IPS-NIHi11 (cell line): ENCODE measurements around the gene ZGPAT.
A peak's percentile ranks its signal among the peaks of the same experiment; 100 is the strongest.

Experiments used
- DNase-seq: peaks from one replicate; pipeline ENCODE4 v3.0.0; 2012; ENCODE audit warnings: mixed read lengths, low spot score

The ZGPAT gene

DNA sequence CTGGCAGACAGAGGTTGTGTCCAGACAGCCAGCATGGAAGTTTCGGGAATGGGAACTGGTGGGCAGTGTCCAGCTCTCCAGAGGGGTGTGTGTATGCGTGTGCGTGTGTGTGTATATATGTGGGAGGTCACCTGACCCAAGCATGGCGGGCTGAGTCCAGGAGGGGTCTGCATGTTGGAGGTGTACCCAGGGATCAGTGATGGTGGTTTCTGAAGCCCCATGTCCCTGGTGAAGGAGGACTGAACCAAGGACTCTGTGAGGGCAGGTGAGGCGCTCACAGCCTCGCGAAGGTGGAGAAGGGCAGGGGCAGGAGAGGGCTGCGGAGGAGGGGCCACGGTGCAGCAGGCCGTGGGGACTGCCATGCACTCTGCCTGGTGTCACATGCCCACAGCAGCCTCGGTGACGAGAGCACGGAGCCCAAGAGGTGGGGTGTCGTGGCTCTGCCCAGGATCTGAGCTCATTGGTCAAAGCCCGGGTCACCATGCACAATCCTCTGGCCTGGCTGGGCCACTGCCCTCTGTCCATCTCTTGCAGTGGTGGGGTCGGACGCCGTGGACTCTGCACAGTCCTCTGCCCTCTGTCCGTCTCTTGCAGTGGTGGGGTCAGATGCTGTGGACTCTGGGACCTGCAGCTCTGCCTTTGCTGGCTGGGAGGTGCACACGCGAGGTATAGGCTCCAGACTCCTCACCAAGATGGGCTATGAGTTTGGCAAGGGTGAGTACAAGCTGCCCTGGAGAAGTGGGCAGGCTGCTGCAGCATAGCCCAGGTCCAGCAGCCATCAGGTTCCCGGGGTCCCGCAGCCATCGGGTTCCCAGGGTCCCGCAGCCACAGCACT, 26.5 kb downstream of the ZGPAT start:
- DNase-seq: no peak

DNA sequence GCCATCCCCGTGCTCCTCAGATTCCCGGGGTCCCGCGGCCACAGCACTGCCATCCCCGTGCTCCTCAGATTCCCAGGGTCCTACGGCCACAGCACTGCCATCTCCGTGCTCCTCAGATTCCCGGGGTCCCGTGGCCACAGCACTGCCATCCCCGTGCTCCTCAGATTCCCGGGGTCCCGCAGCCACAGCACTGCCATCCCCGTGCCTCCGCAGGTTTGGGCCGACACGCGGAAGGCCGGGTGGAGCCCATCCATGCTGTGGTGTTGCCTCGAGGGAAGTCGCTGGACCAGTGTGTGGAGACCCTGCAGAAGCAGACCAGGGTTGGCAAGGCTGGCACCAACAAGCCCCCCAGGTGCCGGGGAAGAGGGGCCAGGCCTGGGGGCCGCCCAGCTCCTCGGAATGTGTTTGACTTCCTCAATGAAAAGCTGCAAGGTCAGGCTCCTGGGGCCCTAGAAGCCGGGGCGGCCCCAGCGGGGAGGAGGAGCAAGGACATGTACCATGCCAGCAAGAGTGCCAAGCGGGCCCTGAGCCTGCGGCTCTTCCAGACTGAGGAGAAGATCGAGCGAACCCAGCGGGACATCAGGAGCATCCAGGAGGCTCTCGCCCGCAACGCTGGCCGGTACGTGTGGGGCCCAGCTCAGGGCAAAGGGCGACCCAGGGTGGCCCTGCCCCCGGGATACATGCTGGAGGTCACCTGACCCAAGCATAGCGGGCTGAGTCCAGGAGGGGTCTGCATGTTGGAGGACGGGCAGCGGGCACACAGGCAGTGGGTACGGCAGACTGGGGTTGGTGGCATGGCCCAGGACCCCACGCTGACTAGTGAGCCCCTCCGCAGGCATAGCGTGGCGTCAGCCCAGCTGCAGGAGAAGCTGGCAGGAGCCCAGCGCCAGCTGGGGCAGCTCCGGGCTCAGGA, 27.4 kb downstream of the ZGPAT start:
- DNase-seq: no peak

DNA sequence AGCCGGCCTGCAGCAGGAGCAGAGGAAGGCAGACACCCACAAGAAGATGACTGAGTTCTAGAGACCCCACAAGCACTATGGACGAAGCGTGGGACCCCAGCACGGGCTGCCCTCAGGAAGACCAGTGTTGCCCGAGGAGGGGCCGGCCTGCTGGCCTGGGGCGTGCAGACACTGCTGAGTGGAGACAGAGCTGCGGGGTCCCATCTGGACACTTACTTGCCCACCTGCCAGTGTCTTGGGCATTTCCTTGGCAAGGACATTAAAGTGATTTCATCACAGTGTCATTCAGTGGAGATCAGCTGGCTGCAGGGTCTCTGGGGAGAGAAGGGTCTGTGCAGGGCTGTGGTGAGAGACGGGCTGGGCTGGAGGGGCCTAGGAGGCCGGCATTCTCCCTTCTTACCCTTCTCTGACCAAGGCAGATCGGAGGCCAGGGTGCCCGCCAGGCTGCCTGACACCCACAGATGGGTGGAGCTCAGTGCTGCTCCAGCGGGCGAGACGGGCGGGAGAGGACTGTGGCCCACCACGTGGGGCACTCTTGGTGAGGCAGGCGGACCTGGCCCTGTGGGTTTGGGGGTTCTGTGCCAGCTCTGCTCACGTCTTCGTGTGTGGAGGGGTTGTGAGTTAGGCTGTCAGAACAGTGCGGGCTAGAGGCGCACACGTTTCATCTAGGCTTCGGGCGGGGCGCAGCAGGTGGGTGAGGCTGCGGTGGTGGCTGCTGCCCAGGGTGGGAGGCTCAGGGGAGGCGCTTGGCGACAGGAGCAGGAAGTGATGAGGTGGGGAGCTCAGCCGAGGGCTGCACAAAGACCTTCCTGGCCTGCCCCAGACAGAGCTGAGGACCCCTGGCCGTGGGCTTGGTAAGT, 28.2 kb downstream of the ZGPAT start, which contains the start of gene LIME1:
Gene LIME1 (plus strand): TSS at position 806 of the 860 bp plus-strand sequence. CDS start 886 bp downstream, outside the sequence.
- no peak for DNase-seq

- peak; percentile 67 for DNase-seq
These were observed 29.3 kb downstream of the ZGPAT start for GRCh38 chr20:63736893-63737694.

- DNase-seq: no peak
These were observed 29.8 kb downstream of the ZGPAT start for GRCh38 chr20:63737695-63737944.

DNA sequence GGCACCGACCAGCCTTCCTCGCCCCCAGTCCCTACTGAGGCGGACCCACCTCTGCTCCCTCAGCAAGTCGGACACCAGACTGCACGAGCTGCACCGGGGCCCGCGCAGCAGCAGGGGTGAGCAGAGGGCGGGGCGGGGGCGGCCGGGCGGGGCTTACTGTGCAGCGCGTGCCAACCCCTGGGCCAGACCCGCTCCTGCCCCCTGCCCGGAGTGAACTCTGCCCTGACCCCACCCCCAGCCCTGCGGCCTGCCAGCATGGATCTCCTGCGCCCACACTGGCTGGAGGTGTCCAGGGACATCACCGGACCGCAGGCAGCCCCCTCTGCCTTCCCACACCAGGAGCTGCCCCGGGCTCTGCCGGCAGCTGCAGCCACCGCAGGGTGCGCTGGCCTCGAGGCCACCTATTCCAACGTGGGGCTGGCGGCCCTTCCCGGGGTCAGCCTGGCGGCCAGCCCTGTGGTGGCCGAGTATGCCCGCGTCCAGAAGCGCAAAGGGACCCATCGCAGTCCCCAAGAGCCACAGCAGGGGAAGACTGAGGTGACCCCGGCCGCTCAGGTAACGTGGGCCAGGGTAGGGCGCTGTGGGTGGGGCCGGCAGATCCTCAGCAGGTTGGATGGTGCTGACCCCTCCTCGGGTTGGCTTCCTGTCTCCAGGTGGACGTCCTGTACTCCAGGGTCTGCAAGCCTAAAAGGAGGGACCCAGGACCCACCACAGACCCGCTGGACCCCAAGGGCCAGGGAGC, 30.3 kb downstream of the ZGPAT start:
- peak; percentile 67 for DNase-seq

DNA sequence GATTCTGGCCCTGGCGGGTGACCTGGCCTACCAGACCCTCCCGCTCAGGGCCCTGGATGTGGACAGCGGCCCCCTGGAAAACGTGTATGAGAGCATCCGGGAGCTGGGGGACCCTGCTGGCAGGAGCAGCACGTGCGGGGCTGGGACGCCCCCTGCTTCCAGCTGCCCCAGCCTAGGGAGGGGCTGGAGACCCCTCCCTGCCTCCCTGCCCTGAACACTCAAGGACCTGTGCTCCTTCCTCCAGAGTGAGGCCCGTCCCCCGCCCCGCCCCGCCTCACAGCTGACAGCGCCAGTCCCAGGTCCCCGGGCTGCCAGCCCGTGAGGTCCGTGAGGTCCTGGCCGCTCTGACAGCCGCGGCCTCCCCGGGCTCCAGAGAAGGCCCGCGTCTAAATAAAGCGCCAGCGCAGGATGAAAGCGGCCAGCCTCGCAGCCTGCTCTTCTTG, 30.9 kb downstream of the ZGPAT start:
- DNase-seq: peak; percentile 76

- DNase-seq: peak; percentile 99
These were observed 31.6 kb downstream of the ZGPAT start, which contains the start of gene SLC2A4RG for GRCh38 chr20:63739130-63740069. Gene SLC2A4RG (plus strand): TSS chr20:63739776. CDS start chr20:63739913, 137 bp downstream.

- peak; percentile 76 for DNase-seq
These were observed 32.3 kb downstream of the ZGPAT start for GRCh38 chr20:63740070-63740626.

GRCh38 chr20:63740627-63741353, 33.0 kb downstream of the ZGPAT start:
- peak; percentile 89 for DNase-seq

DNA sequence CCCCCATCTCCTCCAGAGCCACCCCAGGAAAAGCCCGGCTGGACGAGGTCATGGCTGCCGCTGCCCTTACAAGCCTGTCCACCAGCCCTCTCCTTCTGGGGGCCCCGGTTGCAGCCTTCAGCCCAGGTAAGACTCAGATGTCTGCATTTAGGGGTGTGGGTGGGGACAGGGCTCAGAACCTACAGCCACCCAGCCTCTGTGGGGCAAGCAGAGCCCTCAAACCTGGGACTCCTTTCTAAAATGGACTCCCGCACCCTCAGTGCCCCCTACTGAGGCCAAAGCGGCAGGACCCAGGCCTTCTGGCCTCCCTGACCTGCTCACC, 33.5 kb downstream of the ZGPAT start:
- DNase-seq: no peak

- DNase-seq: no peak
These were observed 34.0 kb downstream of the ZGPAT start for GRCh38 chr20:63741676-63742380.

DNA sequence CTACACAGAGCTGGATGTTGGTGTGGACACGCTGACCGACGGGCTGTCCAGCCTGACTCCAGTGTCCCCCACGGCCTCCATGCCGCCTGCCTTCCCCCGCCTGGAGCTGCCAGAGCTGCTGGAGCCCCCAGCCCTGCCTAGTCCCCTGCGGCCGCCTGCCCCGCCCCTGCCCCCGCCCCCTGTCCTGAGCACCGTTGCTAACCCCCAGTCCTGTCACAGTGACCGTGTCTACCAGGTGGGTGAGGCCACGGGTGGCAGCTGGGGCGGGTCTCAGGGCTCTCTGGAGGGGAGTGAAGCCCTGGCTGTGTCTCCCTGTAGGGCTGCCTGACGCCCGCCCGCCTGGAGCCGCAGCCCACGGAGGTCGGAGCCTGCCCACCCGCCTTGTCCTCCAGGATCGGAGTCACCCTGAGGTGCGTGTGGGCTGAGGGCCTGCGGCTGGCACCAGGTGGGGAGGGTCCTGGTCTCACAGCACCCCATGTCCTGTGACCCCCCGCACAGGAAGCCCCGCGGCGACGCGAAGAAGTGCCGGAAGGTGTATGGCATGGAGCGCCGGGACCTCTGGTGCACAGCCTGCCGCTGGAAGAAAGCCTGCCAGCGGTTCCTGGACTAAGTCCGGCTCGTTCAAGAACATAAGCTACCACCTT, 34.7 kb downstream of the ZGPAT start:
- no peak for DNase-seq

DNA sequence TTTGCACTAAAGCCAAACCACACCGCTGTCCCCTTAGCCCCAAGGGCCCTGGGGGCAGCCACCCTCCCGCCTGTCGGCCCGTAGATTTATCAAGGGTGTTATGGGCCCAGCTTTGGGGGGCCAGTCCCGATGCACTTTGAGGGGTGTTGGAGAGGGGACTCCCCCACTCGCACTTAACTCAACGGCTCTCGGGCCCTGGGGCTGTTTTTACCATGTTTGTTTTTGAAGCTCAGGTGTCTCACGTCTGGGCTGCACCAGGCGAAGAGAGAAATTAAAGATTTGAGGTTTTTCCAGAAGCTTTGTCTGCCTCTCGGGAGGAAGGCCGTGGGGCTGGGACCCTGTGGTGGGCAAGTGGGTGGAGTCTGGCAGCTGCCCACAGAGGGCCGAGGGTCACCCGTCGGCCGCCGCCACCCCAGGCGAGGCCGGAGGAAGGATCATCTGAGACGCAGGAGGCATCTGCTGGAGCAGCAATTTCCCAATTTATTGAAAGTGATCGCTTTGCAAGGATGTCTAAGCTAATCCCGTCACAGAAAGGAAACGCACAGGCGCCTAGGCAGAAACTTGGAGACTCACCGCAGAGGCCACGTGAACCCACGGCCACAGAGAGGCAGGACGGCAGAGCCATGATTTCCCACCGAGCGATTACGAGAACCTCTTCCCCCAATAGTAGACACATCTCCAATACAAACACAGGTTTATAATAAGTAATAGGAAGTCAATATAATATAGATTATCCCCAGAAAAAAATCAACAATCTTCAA, 35.6 kb downstream of the ZGPAT start:
- no peak for DNase-seq

DNA sequence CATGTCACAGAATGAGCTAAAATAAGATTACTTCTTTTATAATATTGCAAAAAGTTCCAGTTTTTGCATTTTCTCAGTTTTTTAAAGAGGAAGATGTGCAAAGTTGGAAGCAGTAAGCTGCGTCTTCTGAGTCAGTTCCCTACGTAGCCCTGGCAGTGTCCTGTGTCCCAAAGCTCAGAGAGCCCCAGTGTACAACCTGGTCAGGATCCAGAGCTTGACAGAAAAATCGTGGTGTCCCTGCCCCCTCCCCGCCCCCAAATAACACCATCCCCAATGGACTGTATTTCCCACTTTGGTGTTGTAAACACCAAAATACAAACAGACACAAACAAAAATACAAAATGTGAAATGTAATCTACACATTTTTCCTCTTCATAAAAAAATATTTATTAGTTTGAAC, 36.3 kb downstream of the ZGPAT start:
- no peak for DNase-seq
